SH-SY5Y (cell line): ENCODE results near the gene PRKAG3.

Experiments
- GATA2 ChIP-seq: IDR thresholded peaks from 2 replicates; pipeline ENCODE4 v1.6.1; 2011; ENCODE audit warnings: mild to moderate bottlenecking, low read depth, low read length
- GATA3 ChIP-seq: IDR thresholded peaks from 2 replicates; pipeline ENCODE4 v1.6.1; 2011; ENCODE audit warnings: low read depth, mild to moderate bottlenecking, low read length, moderate library complexity

DNA sequence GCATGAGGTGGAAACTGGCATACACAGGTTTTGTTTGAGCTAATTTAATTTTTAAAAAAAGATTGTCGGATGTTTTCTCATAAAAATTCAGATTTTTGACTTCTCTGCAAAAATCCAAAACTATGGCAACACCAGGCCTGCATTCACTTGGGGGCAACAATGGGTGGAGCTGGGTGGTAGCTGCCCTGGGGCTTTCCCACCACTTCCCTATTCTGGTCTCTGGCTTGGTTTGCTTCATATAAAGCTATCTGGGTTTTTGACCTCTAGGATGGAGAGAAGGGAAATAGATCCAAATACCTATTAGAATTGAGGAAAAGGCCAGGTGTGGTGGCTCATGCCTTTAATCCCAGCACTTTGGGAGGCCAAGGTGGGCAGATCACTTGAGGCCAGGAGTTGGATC is 55.1 kb downstream of the PRKAG3 start:
- TF ChIP-seq GATA2 = no peak
- TF ChIP-seq GATA3 = no peak
